Liver (tissue), 3 donors: ENCODE results near the gene ENKD1.

Experiments
- RAD21 ChIP-seq, 2 donors: IDR thresholded peaks; 2 replicates each; pipeline ENCODE4 v1.6.1; 2016; ENCODE audit warnings: antibody characterized with exemption in 2 of 2, mild to moderate bottlenecking in 2 of 2
- TAF1 ChIP-seq: conservative IDR thresholded peaks from 2 replicates; pipeline ENCODE4 v1.6.1; 2016; ENCODE audit warnings: antibody characterized with exemption, mild to moderate bottlenecking
- TF ChIP-seq, protein P1 (sequence below): IDR thresholded peaks from 2 replicates; pipeline ENCODE4 v1.6.1; 2016; ENCODE audit warnings: antibody characterized with exemption
- TF ChIP-seq, protein P2 (sequence below): IDR thresholded peaks from 2 replicates; pipeline ENCODE4 v1.6.1; 2016; ENCODE audit warnings: antibody characterized with exemption, mild to moderate bottlenecking
- TF ChIP-seq, protein P3 (sequence below): fragments of 150-350 bp; IDR thresholded peaks from 2 replicates; pipeline ENCODE4 v1.5.1; 2017; ENCODE audit warnings: improper control_type of control experiment, low read depth, low read length; ENCODE audit not compliant: missing input control
- donor health status: healthy.
- donor health status: healthy.

DNA sequence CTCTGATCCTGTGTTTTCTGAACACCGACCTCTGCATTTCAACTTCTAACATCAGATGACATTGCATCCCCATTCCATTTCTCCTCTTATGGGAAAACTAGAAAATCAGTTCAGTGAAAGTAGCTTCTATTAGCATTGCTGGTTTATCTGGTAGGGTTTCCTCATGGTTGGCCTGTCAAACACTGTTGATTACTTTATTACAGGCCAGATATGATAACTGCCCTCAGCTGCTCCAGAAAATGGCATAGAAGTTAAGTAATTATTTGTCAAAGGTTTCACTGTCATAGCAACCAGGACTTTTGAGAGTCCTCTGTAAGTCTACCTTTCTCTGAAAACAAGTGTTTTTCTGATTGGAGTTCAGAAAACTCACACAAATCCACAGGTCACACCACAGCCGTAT, 49.5 kb upstream of the ENKD1 start:
- TF ChIP-seq, protein P1, sequence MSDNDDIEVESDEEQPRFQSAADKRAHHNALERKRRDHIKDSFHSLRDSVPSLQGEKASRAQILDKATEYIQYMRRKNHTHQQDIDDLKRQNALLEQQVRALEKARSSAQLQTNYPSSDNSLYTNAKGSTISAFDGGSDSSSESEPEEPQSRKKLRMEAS = no peak
- TF ChIP-seq RAD21 (IDR thresholded peaks at IDR 0.05) (peak; percentile 11 to 38), TAF1 (no peak)
- TF ChIP-seq, protein P2, sequence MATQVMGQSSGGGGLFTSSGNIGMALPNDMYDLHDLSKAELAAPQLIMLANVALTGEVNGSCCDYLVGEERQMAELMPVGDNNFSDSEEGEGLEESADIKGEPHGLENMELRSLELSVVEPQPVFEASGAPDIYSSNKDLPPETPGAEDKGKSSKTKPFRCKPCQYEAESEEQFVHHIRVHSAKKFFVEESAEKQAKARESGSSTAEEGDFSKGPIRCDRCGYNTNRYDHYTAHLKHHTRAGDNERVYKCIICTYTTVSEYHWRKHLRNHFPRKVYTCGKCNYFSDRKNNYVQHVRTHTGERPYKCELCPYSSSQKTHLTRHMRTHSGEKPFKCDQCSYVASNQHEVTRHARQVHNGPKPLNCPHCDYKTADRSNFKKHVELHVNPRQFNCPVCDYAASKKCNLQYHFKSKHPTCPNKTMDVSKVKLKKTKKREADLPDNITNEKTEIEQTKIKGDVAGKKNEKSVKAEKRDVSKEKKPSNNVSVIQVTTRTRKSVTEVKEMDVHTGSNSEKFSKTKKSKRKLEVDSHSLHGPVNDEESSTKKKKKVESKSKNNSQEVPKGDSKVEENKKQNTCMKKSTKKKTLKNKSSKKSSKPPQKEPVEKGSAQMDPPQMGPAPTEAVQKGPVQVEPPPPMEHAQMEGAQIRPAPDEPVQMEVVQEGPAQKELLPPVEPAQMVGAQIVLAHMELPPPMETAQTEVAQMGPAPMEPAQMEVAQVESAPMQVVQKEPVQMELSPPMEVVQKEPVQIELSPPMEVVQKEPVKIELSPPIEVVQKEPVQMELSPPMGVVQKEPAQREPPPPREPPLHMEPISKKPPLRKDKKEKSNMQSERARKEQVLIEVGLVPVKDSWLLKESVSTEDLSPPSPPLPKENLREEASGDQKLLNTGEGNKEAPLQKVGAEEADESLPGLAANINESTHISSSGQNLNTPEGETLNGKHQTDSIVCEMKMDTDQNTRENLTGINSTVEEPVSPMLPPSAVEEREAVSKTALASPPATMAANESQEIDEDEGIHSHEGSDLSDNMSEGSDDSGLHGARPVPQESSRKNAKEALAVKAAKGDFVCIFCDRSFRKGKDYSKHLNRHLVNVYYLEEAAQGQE = peak; percentile 24
- TF ChIP-seq, protein P3, sequence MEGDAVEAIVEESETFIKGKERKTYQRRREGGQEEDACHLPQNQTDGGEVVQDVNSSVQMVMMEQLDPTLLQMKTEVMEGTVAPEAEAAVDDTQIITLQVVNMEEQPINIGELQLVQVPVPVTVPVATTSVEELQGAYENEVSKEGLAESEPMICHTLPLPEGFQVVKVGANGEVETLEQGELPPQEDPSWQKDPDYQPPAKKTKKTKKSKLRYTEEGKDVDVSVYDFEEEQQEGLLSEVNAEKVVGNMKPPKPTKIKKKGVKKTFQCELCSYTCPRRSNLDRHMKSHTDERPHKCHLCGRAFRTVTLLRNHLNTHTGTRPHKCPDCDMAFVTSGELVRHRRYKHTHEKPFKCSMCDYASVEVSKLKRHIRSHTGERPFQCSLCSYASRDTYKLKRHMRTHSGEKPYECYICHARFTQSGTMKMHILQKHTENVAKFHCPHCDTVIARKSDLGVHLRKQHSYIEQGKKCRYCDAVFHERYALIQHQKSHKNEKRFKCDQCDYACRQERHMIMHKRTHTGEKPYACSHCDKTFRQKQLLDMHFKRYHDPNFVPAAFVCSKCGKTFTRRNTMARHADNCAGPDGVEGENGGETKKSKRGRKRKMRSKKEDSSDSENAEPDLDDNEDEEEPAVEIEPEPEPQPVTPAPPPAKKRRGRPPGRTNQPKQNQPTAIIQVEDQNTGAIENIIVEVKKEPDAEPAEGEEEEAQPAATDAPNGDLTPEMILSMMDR = no peak
